EL (cell line): Measurements from ENCODE around the gene PCNX2.
"Not testable (repeated sequence)": the region's sequence is repeated elsewhere in the genome, so short reads cannot be mapped to it uniquely, and the experiment has no call there.

Source experiments
- DNase-seq: peaks from one replicate; pipeline ENCODE4 v3.0.0-alpha.2; 2016

The PCNX2 gene

GRCh38 chr1:233042834-233043233 is 252.7 kb downstream of the PCNX2 start:
- no peak for DNase-seq

GRCh38 chr1:233040494-233040893 is 255.0 kb downstream of the PCNX2 start:
- no peak for DNase-seq

DNA sequence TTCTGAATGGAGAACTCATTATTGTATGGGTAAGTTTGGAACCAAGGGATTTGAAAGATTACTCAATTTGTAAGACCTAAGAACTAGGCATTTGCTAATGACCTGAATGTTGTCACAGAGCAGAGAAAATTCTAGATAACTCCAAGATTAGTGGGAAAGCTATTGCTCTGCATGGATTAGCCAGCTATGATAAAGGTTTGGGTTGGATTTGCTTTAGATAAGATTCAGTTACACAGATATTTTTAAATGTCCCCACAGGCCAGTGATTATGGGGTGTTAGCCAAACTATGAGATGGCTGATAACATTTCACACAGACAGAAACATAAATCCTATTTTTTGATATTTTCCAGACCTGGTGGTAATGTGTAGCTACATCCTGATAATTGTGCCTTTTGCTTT is 256.9 kb downstream of the PCNX2 start:
- DNase-seq = no peak

DNA sequence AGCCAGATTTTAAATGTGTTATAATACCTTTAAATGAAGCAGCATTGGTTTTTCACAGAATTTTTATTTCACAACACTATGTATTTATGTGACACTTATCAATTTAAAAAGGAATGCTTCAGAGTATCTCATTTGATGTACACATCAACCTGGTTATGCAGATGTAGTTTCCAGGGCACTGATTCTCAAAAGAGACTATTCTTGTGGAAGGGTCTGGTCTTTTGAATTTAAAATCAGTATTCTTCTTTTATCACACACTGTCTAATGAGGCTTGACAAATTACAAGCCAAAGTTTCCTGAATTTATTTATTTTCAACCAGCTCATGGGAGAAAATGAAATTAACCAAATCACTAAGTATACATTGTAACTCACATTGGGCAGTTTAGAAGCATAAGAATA is 257.7 kb downstream of the PCNX2 start:
- DNase-seq = no peak

DNA sequence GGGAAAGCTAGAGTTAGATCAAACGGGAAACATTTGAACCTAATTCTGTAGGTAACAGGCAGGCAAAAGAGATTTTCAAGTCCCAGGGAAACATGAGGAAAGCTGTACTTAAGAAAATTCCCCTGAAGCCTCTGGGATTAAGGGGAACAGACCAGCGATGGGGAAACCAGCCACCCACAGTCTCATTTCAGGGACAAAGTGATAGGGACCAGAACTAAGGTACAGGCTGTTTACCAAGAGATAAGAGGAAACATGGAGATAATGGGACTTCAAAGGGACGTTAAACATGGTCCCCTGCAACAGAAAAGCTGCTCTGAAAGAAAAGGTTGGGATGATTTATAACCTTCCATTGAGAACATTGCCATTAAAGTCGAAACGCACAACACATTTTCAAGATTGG is 260.7 kb downstream of the PCNX2 start:
- DNase-seq = no peak

DNA sequence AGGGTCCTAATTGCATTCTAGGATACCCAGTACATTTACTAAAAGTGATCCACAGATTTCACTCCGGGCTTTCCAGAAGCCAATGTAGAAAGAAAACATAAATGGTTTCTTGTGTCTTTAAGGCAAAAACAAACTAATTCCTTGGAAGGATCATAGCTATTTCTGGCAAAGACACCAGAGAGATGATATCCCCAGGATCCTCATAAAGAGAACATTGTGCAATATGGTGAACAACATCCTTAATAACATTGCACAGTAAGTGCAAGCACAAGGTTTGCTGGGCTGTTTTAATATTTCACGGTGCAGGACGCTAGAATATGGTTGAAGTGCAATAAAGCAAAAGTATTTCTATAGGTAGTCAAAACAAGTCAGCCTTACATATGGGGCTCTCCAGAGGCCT is 262.2 kb downstream of the PCNX2 start:
- DNase-seq = no peak

DNA sequence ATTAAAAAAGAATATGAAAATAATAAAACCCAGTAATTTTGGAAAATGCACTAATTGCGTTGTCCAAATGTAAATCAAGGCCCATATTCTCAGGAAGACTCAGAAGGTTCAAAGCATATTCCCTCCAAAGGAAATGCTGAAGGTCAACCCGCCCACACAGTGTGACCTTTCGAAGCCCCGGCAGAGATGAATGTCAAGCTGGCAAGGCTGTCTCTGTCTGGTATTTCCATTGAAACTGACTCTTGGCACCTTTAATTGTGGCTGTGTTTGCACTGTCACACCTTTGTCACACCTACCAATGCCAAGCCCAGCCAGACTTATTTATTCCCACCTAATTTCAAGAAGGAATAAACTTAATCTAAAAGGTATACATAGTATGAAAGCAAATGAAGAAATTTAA is 262.6 kb downstream of the PCNX2 start:
- DNase-seq = no peak

- DNase-seq = no peak
Observed at GRCh38 chr1:233031521-233031920, 264.0 kb downstream of the PCNX2 start.

DNA sequence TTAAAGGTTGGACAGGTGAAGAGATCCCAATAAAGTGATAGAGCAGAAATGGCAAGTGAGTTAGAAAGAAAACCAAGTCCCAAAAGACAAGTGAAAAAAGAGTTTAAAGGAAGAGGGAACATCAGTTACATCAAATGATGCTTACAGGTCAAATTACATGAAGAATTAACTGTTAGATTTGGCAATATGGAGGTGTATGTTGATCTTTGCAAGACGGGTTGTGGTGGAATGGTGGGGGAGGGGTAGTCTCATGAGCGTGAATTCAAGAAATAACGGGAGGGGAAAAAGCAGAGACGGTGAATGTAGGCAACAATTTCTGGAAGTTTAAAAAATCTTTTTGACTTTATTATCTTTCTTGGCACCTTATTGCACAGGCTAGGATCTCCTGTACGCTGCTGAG is 268.5 kb downstream of the PCNX2 start:
- DNase-seq = no peak

DNA sequence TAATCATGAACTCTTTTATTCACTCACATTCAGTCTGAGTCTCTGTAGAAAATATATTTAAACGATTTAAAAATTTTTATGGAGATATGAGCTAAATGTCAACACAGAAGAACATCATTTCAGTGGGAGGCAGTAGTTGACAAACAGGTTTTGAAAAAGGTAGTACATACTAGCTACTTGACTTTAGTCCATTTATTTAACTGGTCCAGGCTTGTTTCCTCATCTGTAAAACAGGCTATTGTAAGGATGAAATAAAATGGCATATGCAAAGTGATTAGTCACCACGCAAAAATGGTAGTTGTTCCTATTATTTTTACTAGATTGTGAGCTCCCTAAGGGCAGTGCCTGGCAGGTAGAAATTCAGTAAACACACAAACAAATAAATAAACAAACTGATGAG is 270.0 kb downstream of the PCNX2 start:
- peak; percentile 16 for DNase-seq

GRCh38 chr1:233025157-233025556 is 270.4 kb downstream of the PCNX2 start:
- DNase-seq = peak; percentile 30

DNA sequence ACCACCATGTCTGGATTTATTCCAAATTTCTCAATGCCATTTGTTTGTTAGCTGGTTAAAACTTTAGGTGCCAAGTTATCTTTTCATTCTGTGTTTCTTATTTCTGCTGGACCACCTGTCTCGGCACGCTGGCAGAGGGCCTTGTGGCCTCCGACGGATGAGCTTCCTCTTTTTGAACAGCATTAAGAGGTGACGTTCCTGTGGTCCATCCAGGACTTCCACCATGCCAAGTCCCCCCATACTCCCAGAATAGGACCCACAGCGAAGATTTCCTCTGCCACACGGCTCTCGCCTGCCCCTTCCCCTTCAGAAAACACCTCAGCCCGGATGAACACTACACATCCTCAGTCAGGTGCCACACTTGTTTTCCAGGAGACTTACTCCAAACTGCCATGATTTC is 271.3 kb downstream of the PCNX2 start:
- no peak for DNase-seq

- no peak for DNase-seq
Observed at GRCh38 chr1:233022246-233022645, 273.3 kb downstream of the PCNX2 start.

GRCh38 chr1:233020426-233020825 is 275.1 kb downstream of the PCNX2 start:
- no peak for DNase-seq

- no peak for DNase-seq
Observed at GRCh38 chr1:233019778-233020325, 275.7 kb downstream of the PCNX2 start.

- DNase-seq = no peak
Observed at GRCh38 chr1:233019083-233019482, 276.4 kb downstream of the PCNX2 start.

- DNase-seq = no peak
Observed at GRCh38 chr1:233016798-233017197, 278.7 kb downstream of the PCNX2 start.

- no peak for DNase-seq
Observed at GRCh38 chr1:233015965-233016364, 279.6 kb downstream of the PCNX2 start.

DNA sequence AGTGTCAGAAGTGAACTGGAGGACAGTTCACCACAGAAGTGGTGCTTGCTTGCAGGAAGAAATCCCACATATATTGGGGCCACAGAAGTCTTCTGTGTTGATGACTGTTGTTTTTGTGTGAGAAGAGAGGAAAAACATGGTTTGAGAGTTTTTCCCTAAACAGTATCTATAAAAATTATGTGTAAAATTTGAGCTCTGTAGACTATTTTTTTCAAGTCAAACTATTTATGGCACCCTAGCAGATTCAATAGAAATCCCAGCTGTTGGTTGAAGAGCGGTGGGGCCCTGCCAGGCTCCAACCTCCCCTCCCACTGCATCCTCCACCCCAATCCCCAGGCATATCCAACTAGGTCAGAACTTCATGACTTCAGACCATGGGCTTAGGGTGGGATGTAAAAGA is 283.5 kb downstream of the PCNX2 start:
- no peak for DNase-seq

GRCh38 chr1:233010146-233010545 is 285.4 kb downstream of the PCNX2 start:
- peak; percentile 69 for DNase-seq

DNA sequence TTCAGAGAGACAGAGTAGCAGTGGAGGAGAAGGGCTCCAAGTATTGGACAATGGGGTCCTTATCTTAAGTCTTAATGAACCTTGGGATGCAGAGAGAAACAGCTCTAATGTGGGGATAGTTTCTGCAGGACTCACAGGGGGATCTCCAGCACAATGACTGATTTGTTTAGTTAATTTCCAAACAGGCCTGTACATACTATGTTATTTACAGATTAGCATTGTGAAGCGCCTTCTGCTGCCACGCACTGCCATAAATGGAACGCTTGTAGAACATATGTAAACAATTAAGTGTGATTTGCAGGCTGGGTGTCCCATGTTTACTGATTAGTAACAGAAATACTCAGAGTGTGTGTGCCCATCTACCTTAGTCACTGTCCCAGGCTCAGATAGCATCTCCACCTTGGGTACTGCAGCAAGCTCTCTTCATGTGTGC is 289.0 kb downstream of the PCNX2 start:
- DNase-seq = no peak

DNA sequence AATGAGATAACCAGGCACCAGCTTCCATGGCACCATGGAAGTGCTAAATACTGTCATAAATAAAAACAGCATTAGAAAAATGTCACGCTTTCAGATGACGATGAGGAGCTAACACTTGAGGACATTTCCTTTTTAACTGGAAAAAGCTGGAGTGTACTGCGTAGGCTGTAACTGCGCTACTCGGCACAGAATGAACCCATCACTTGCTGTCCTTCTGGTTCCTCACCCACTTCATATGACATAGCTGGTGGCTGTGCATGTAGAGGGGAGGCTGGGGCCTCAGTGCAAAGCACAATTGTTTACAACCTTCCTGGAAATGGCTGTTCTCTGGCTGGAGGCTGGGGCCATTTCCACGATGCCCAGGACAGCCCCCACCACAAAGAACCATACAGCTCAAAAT is 289.4 kb downstream of the PCNX2 start:
- no peak for DNase-seq

GRCh38 chr1:233005703-233006102 is 289.8 kb downstream of the PCNX2 start:
- DNase-seq = peak; percentile 86

DNA sequence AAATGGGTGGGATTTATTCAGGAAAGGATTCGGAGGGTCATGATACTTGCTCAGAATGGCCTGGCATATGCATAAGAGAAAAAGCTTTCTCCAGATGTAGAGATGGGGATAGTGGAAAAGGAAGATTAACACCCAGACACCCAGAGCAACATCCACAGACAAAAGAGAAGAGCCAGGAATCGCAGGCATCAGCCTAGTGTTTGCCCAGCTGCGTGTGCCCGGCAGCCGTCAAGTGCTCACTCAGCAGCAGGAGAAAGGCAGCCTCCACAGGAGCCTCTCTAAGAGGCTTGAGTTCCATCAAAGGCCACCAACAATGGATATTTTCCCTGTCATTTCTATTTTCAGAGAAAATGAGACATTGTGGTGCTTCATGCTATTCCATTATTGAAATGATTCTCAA is 290.4 kb downstream of the PCNX2 start:
- no peak for DNase-seq

GRCh38 chr1:233004451-233004850 is 291.1 kb downstream of the PCNX2 start:
- no peak for DNase-seq

DNA sequence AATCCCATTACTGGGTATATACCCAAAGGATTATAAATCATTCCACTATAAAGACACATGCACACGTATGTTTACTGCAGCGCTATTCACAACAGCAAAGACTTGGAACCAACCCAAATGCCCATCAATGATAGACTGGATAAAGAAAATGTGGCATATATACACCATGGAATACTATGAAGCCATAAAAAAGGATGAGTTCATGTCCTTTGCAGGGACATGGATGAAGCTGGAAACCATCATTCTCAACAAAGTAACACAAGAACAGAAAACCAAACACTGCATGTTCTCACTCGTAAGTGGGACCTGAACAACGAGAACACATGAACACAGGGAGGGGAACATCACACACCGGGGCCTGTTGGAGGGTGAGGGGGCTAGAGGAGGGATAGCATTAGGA is 291.9 kb downstream of the PCNX2 start:
- DNase-seq = not testable (repeated sequence)
